ES-I3 (cell line): Measurements from ENCODE around the gene MAGI2.
"Not testable (repeated sequence)": the region's sequence is repeated elsewhere in the genome, so short reads cannot be mapped to it uniquely, and the experiment has no call there.

ENCODE experiments used
- H3K36me3 ChIP-seq: 2 replicates; pipeline ENCODE4 v1.6.1; 2013; ENCODE audit warnings: mild to moderate bottlenecking, low read length, control low read depth, moderate library complexity; ENCODE audit not compliant: insufficient read depth
- H3K4me1 ChIP-seq: 2 replicates; pipeline ENCODE4 v1.6.1; 2013; ENCODE audit warnings: mild to moderate bottlenecking, control low read depth, low read length; ENCODE audit not compliant: insufficient read depth
- H3K9ac ChIP-seq: 2 replicates; pipeline ENCODE4 v1.6.1; 2013; ENCODE audit warnings: low read depth, mild to moderate bottlenecking, low read length, moderate library complexity
- H3K9me3 ChIP-seq: 2 replicates; pipeline ENCODE4 v1.6.1; 2013; ENCODE audit warnings: mild to moderate bottlenecking, low read length, moderate library complexity; ENCODE audit not compliant: control insufficient read depth, insufficient read depth

MAGI2 gene

DNA sequence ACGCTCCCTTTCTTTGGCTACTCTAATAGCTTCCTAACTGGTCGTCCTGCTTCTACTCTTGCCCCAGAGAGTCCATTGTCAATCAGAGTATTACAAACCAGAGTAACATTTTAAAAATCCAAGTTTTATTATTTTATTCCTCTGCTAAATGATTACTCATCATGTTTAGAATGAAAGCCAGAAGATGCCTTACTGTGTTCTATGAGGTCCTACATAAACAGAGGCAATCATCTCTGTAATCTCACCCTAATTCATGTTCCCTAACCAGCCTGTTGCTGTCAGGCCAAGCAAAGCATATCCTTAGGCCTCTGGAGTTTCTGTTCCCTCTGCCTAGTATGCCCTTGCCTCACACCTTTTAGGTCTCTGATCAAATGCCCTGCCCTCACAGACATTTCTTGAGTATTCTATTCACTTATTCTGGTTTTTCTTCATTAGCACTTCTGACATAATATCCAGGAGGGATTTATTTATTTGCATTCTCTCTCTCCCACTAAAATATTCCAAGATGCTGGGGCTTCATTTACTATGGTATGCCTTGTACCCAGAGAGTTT, 1157.3 kb downstream of the MAGI2 start:
- Histone ChIP-seq H3K4me1 (no peaks in the 10 kb centered on the region), H3K36me3 (no peaks in the 10 kb centered on the region), H3K9ac (no peak overlapping the region), H3K9me3 (no peaks in the 10 kb centered on the region)

GRCh38 chr7:78289471-78289870, 1164.0 kb downstream of the MAGI2 start:
- not testable (repeated sequence) for H3K4me1 ChIP-seq, H3K36me3 ChIP-seq, H3K9me3 ChIP-seq, H3K9ac ChIP-seq

DNA sequence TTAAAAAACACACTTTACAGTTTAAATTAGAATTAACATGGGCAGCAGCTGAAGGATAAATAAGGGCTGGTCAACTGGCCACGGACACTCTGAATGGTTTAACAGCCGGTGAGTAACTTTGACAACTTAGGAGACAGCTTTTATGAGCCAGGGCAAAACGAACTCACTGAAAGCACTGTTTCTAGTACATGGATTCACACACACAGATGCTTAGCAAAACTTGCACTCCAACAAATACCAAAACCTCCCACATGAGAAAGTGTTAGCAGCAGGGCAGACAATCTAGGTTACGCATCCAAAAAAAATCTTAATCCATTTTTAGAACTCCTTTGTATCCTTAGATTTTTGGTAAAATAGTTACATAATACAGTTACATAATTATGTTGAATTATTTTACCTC, 1168.5 kb downstream of the MAGI2 start:
- Histone ChIP-seq H3K9me3 (no peaks in the 10 kb centered on the region), H3K36me3 (no peaks in the 10 kb centered on the region), H3K9ac (no peak overlapping the region), H3K4me1 (no peaks in the 10 kb centered on the region)

DNA sequence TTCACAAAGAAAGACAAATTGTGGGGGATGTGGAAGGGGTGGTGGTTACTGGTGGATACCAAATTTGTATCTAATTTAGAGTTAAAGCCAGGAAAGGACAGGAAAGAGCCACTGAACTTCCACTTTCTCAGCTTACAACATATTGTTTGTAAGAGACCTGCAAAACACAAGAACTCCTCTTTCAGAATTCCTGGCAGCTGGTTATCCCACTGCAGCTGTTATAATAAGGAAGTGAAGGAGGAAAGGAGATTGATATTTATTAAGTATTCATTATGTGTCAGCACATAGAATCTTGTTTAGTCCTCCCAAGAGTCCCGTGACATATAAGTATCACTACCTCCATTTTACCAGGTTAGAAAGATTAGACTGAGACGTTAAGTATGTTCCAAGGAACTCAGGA, 1173.2 kb downstream of the MAGI2 start:
- no peaks in the 10 kb centered on the region for H3K4me1 ChIP-seq

GRCh38 chr7:78279457-78279856, 1174.0 kb downstream of the MAGI2 start:
- Histone ChIP-seq H3K9ac (no peak overlapping the region), H3K4me1 (no peaks in the 10 kb centered on the region)

More for the DNA sequence above, 1173.2 kb downstream of the MAGI2 start:
- H3K9ac ChIP-seq = no peak overlapping the region
- no peaks in the 10 kb centered on the region for H3K36me3 ChIP-seq
- H3K9me3 ChIP-seq = no peaks in the 10 kb centered on the region

GRCh38 chr7:78279032-78279431, 1174.4 kb downstream of the MAGI2 start:
- Histone ChIP-seq H3K4me1 (no peaks in the 10 kb centered on the region), H3K9ac (no peak overlapping the region), H3K9me3 (no peaks in the 10 kb centered on the region), H3K36me3 (no peaks in the 10 kb centered on the region)

More at GRCh38 chr7:78279457-78279856, 1174.0 kb downstream of the MAGI2 start:
- no peaks in the 10 kb centered on the region for H3K36me3 ChIP-seq
- H3K9me3 ChIP-seq = no peaks in the 10 kb centered on the region

DNA sequence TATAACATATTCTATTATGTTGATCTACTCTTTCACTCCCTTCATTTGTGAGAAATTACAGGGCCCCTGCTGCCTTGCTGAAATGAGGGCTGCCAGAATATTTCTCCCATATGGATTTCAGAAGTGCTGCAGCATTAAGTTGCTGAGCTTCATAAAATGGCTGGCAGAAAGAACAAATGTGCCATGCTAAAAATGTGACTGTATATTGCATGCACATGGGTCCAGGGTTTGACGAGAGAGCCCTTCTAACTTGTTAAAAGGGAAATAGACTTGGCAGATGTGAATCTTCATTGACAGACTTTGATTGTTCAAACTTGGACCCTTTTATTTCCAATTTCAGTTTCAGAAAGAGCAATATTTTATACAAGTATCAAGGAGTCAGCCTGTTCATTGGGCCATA, 1186.3 kb downstream of the MAGI2 start:
- Histone ChIP-seq H3K9me3 (no peaks in the 10 kb centered on the region), H3K4me1 (no peaks in the 10 kb centered on the region), H3K9ac (no peak overlapping the region), H3K36me3 (no peaks in the 10 kb centered on the region)

GRCh38 chr7:78265486-78265885, 1188.0 kb downstream of the MAGI2 start:
- H3K9me3 ChIP-seq = no peaks in the 10 kb centered on the region
- H3K36me3 ChIP-seq = no peaks in the 10 kb centered on the region
- H3K4me1 ChIP-seq = no peaks in the 10 kb centered on the region
- H3K9ac ChIP-seq = no peak overlapping the region

DNA sequence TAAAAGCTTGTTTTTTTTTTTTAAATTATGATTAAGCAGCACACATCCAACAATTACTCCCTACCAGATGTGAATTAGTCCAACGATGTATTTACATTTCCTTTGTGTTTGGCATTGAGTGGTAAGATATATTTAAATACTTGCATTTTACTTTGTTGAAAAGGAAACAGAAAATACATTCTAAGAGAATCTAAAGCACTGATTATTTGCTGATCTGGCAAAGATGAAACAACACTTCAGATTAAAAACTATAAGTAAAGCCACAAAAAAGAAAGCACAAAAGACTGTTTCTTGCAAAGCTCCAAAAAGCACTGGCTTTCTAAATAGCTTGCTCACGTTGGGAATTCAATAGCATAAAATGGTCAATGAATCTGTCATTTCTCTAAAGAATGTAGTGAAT, 1188.4 kb downstream of the MAGI2 start:
- no peaks in the 10 kb centered on the region for H3K4me1 ChIP-seq
- no peak overlapping the region for H3K9ac ChIP-seq
- H3K9me3 ChIP-seq = no peaks in the 10 kb centered on the region
- no peaks in the 10 kb centered on the region for H3K36me3 ChIP-seq

GRCh38 chr7:78264105-78264504, 1189.4 kb downstream of the MAGI2 start:
- H3K9me3 ChIP-seq = no peaks in the 10 kb centered on the region
- no peaks in the 10 kb centered on the region for H3K4me1 ChIP-seq
- H3K9ac ChIP-seq = no peak overlapping the region
- no peaks in the 10 kb centered on the region for H3K36me3 ChIP-seq

GRCh38 chr7:78261739-78262138, 1191.7 kb downstream of the MAGI2 start:
- Histone ChIP-seq H3K9me3 (no peaks in the 10 kb centered on the region), H3K4me1 (no peaks in the 10 kb centered on the region), H3K36me3 (no peaks in the 10 kb centered on the region), H3K9ac (no peak overlapping the region)

DNA sequence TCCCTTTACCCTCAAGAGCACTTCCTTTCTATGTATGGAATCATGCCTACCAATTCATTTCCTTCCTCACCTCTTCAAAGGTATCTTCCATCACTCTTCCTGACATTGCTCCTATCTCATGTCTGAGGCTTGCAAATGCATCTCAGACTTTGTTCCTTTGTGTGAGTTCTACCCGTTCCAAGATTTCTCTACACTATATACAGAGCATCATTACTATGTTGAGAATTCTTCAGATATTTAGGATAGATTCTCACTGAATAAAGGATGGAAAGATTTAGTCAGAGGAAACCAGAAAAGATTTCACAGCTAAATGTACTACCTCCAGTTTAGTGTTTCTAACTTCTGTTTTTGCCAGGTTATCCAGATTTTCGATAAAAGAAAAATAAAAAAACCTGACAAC, 1192.2 kb downstream of the MAGI2 start:
- Histone ChIP-seq H3K9ac (no peak overlapping the region), H3K36me3 (no peaks in the 10 kb centered on the region), H3K4me1 (no peaks in the 10 kb centered on the region), H3K9me3 (no peaks in the 10 kb centered on the region)

GRCh38 chr7:78260826-78261225, 1192.6 kb downstream of the MAGI2 start:
- Histone ChIP-seq H3K9me3 (no peaks in the 10 kb centered on the region), H3K36me3 (no peaks in the 10 kb centered on the region), H3K4me1 (no peaks in the 10 kb centered on the region), H3K9ac (no peak overlapping the region)

DNA sequence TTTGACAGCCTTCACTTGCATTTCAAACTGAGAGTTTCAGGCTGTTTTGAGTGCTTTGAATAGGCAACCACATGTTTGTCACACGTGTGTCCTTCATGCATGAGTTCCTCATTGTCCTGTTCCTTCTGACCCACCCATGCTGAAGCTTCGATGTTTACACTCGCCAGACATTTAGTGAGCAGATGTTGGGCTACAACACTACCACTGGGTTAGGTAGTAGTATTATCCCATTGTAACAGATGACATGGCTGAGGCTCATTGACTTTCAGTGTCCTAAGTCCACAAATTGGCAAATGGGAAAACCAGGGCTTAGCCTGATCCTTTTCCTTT, 1198.8 kb downstream of the MAGI2 start:
- H3K4me1 ChIP-seq = no peaks in the 10 kb centered on the region
- no peaks in the 10 kb centered on the region for H3K9me3 ChIP-seq
- H3K9ac ChIP-seq = no peak overlapping the region
- no peaks in the 10 kb centered on the region for H3K36me3 ChIP-seq

GRCh38 chr7:78253850-78254725, 1199.4 kb downstream of the MAGI2 start:
- Histone ChIP-seq H3K9ac (no peak overlapping the region), H3K9me3 (no peaks in the 10 kb centered on the region), H3K36me3 (no peaks in the 10 kb centered on the region), H3K4me1 (no peaks in the 10 kb centered on the region)
